Chondrocyte (in vitro differentiated cells): ENCODE data around the gene DCAF17. TPM values are rescaled to one million over a fixed set of nuclear protein-coding genes. Genes with fewer than 3 reads are reported as not detected.

ENCODE experiments used
- DNase-seq: peaks from one replicate; pipeline ENCODE4 v3.0.0; 2021; ENCODE audit warnings: mixed read lengths, low spot score
- H3K27ac Mint-ChIP-seq: one replicate; pipeline ENCODE4 v1.8.0; 2021; ENCODE audit warnings: mild to moderate bottlenecking, moderate library complexity, mixed read lengths; ENCODE audit not compliant: unreplicated experiment
- H3K27me3 Mint-ChIP-seq: 2 replicates; pipeline ENCODE4 v1.8.0; 2021; ENCODE audit warnings: low read depth, mixed read lengths
- H3K36me3 Mint-ChIP-seq: 2 replicates; pipeline ENCODE4 v1.8.0; 2021; ENCODE audit warnings: low read depth, mixed read lengths
- H3K4me1 Mint-ChIP-seq: 2 replicates; pipeline ENCODE4 v1.8.0; 2021; ENCODE audit warnings: low read depth, mild to moderate bottlenecking, mixed read lengths
- H3K4me3 Mint-ChIP-seq: one replicate; pipeline ENCODE4 v1.8.0; 2021; ENCODE audit warnings: mild to moderate bottlenecking, moderate library complexity, mixed read lengths; ENCODE audit not compliant: unreplicated experiment
- H3K9me3 Mint-ChIP-seq: 2 replicates; pipeline ENCODE4 v1.8.0; 2021; ENCODE audit warnings: low read depth, mixed read lengths
- total RNA-seq: library from RNA; stranded (reverse); gene quantifications from 3 replicates; pipeline ENCODE4 v1.2.1, GENCODE V29; 2021
- TF ChIP-seq, protein P1 (sequence below): fragments of 200-600 bp; sonication (generic); IDR thresholded peaks from 2 replicates; pipeline ENCODE4 v1.5.0; 2021; ENCODE audit warnings: antibody characterized with exemption, mild to moderate bottlenecking, moderate library complexity

DCAF17 gene
- total RNA-seq, 1 donor from 2014 or later: 18.3 TPM

GRCh38 chr2:171533331-171533730, 99.3 kb downstream of the DCAF17 start:
- Mint-ChIP-seq H3K4me3 (peak overlapping the region; percentile 9), H3K36me3 (peaks cover 4% of the 10 kb centered on the region), H3K4me1 (peaks cover 38% of the 10 kb centered on the region), H3K27ac (no peak overlapping the region), H3K9me3 (peaks cover 4% of the 10 kb centered on the region), H3K27me3 (no peaks in the 10 kb centered on the region)
- TF ChIP-seq, protein P1, sequence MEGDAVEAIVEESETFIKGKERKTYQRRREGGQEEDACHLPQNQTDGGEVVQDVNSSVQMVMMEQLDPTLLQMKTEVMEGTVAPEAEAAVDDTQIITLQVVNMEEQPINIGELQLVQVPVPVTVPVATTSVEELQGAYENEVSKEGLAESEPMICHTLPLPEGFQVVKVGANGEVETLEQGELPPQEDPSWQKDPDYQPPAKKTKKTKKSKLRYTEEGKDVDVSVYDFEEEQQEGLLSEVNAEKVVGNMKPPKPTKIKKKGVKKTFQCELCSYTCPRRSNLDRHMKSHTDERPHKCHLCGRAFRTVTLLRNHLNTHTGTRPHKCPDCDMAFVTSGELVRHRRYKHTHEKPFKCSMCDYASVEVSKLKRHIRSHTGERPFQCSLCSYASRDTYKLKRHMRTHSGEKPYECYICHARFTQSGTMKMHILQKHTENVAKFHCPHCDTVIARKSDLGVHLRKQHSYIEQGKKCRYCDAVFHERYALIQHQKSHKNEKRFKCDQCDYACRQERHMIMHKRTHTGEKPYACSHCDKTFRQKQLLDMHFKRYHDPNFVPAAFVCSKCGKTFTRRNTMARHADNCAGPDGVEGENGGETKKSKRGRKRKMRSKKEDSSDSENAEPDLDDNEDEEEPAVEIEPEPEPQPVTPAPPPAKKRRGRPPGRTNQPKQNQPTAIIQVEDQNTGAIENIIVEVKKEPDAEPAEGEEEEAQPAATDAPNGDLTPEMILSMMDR: no peak
- DNase-seq: no peak

Other genes starting within 250 kb of the DCAF17 start
- gene METTL8, start 236 bp upstream of the DCAF17 start, total RNA-seq: 24.0 to 30.4 TPM (median 25.7 TPM) in 3 replicates
- 84.5 to 139 TPM (median 88.5 TPM) in 3 replicates for gene CYBRD1, start 88.2 kb downstream of the DCAF17 start, total RNA-seq